ENCODE results near the gene OVOL1. TPM values are rescaled to one million over a fixed set of nuclear protein-coding genes. Genes with fewer than 3 reads are reported as not detected.

Gene OVOL1
- total and polyA plus RNA-seq, 2 of the 13 experiments (the other 11 are each of a cell fraction or from before 2014, with no cell fraction given), result 0.01 TPM; not detected in 1

DNA sequence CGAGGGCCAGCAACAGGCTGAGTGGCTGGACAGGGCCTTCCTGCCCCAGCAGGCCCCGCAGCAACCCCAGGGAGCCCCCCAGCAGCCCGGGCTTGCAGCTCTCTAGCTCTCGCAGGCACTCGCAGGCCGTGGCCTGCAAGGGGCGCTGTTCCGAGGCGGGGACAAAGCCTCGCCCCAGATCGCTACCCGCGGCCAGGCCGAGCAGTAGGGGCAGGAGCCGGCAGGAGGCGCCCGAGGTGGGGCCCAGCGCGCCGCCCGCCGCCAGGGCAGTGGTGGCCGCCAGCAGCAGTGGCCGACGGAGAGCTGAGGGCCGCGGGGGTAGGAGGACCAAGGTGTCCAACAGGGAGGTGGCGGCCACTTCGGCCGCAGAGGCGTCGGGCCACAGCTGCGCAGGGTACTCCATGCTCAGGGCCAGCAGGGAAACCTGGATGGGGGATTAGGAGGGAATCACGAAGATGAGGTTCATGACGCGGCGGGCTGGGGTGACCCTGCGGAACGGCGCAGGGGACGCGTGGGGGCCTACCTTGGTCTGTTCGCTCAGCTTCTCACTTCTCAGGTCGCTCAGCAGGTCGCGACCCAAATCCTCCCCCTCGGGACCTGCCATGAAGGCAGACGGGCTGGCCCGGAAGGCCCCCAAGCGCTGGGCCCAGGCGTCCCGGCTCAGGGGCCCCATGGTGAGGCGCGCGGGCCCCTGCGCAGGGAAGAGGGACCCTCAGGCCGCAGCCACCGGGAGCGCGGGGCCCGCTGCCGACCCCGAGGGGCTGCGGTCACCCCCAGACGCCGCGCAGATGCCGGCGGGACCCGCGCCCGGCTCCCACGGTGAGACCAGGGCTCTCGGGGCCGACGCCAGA, 6.7 kb upstream of the OVOL1 start (continued):
- TF ChIP-seq, protein P1, sequence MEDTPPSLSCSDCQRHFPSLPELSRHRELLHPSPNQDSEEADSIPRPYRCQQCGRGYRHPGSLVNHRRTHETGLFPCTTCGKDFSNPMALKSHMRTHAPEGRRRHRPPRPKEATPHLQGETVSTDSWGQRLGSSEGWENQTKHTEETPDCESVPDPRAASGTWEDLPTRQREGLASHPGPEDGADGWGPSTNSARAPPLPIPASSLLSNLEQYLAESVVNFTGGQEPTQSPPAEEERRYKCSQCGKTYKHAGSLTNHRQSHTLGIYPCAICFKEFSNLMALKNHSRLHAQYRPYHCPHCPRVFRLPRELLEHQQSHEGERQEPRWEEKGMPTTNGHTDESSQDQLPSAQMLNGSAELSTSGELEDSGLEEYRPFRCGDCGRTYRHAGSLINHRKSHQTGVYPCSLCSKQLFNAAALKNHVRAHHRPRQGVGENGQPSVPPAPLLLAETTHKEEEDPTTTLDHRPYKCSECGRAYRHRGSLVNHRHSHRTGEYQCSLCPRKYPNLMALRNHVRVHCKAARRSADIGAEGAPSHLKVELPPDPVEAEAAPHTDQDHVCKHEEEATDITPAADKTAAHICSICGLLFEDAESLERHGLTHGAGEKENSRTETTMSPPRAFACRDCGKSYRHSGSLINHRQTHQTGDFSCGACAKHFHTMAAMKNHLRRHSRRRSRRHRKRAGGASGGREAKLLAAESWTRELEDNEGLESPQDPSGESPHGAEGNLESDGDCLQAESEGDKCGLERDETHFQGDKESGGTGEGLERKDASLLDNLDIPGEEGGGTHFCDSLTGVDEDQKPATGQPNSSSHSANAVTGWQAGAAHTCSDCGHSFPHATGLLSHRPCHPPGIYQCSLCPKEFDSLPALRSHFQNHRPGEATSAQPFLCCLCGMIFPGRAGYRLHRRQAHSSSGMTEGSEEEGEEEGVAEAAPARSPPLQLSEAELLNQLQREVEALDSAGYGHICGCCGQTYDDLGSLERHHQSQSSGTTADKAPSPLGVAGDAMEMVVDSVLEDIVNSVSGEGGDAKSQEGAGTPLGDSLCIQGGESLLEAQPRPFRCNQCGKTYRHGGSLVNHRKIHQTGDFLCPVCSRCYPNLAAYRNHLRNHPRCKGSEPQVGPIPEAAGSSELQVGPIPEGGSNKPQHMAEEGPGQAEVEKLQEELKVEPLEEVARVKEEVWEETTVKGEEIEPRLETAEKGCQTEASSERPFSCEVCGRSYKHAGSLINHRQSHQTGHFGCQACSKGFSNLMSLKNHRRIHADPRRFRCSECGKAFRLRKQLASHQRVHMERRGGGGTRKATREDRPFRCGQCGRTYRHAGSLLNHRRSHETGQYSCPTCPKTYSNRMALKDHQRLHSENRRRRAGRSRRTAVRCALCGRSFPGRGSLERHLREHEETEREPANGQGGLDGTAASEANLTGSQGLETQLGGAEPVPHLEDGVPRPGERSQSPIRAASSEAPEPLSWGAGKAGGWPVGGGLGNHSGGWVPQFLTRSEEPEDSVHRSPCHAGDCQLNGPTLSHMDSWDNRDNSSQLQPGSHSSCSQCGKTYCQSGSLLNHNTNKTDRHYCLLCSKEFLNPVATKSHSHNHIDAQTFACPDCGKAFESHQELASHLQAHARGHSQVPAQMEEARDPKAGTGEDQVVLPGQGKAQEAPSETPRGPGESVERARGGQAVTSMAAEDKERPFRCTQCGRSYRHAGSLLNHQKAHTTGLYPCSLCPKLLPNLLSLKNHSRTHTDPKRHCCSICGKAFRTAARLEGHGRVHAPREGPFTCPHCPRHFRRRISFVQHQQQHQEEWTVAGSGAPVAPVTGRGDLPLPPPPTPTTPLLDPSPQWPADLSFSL (CRISPR knock-in tag; IDR thresholded peaks at IDR 0.05), result no peak
- TF ChIP-seq, protein P2, sequence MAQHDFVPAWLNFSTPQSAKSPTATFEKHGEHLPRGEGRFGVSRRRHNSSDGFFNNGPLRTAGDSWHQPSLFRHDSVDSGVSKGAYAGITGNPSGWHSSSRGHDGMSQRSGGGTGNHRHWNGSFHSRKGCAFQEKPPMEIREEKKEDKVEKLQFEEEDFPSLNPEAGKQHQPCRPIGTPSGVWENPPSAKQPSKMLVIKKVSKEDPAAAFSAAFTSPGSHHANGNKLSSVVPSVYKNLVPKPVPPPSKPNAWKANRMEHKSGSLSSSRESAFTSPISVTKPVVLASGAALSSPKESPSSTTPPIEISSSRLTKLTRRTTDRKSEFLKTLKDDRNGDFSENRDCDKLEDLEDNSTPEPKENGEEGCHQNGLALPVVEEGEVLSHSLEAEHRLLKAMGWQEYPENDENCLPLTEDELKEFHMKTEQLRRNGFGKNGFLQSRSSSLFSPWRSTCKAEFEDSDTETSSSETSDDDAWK (CRISPR knock-in tag; IDR thresholded peaks at IDR 0.05), result no peak
- no peak for TF ChIP-seq MEIS1 (CRISPR knock-in tag; IDR thresholded peaks at IDR 0.05; ENCODE audit: borderline replicate concordance)
- TF ChIP-seq ZNF275 (CRISPR knock-in tag; IDR thresholded peaks at IDR 0.05; ENCODE audit: borderline replicate concordance), result no peak
- no peak for TF ChIP-seq ZSCAN29 (CRISPR knock-in tag; conservative IDR thresholded peaks at IDR 0.05)
- TF ChIP-seq ZNF577 (CRISPR knock-in tag; IDR thresholded peaks at IDR 0.05; ENCODE audit: borderline replicate concordance, low read depth), result no peak
- TF ChIP-seq KDM4B (CRISPR knock-in tag; IDR thresholded peaks at IDR 0.05), result no peak
- TF ChIP-seq ZBTB8A (CRISPR knock-in tag; IDR thresholded peaks at IDR 0.05; ENCODE audit: borderline replicate concordance, low read depth), result no peak
- TF ChIP-seq NR2F1 (CRISPR knock-in tag; IDR thresholded peaks at IDR 0.05), result no peak
- TF ChIP-seq NCOR1 (IDR thresholded peaks at IDR 0.05; ENCODE audit: borderline replicate concordance, low read length), result no peak
- TF ChIP-seq, protein P3, sequence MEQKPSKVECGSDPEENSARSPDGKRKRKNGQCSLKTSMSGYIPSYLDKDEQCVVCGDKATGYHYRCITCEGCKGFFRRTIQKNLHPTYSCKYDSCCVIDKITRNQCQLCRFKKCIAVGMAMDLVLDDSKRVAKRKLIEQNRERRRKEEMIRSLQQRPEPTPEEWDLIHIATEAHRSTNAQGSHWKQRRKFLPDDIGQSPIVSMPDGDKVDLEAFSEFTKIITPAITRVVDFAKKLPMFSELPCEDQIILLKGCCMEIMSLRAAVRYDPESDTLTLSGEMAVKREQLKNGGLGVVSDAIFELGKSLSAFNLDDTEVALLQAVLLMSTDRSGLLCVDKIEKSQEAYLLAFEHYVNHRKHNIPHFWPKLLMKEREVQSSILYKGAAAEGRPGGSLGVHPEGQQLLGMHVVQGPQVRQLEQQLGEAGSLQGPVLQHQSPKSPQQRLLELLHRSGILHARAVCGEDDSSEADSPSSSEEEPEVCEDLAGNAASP (CRISPR knock-in tag; IDR thresholded peaks at IDR 0.05; ENCODE audit: borderline replicate concordance), result peak; percentile 45; the same call in 1 of the 2 replicates
- no peak for TF ChIP-seq TMF1 (CRISPR knock-in tag; IDR thresholded peaks at IDR 0.05; ENCODE audit: low read depth)
- TF ChIP-seq ZSCAN31 (CRISPR knock-in tag; IDR thresholded peaks at IDR 0.05; ENCODE audit: low read depth), result no peak
- TF ChIP-seq CEBPB (IDR thresholded peaks at IDR 0.05; ENCODE audit: borderline replicate concordance, low read depth, low read length), result no peak; the same call in none of the 2 replicates
- peak; percentile 67 for TF ChIP-seq REPIN1 (CRISPR knock-in tag; IDR thresholded peaks at IDR 0.05; ENCODE audit: borderline replicate concordance, low read depth)

All from HepG2 (cell line).